Natural killer cell (primary cell): ENCODE measurements around the gene PIP5K1A. TPM values are rescaled to one million over a fixed set of nuclear protein-coding genes. Genes with fewer than 3 reads are reported as not detected.
"Not testable (repeated sequence)": the region's sequence is repeated elsewhere in the genome, so short reads cannot be mapped to it uniquely, and the experiment has no call there.

Experiments used
- ATAC-seq, 3 donors: fragments of 150-1000 bp in 2 of 3; fragments of 200-7000 bp in 1 of 3; cut with Tn5 transposase; 1 replicate in 1 of 3; 2 replicates in 2 of 3; pipeline ENCODE4 v1.10.0; 2021; ENCODE audit warnings: mild to moderate bottlenecking in 2 of 3, moderate library complexity in 2 of 3
- DNase-seq, 2 donors: peaks; one replicate each; pipeline versions ENCODE4 v3.0.0 to v3.0.0-alpha.2; 2013 to 2021; ENCODE audit warnings: mixed read lengths in 1 of 2
- H3K27ac ChIP-seq: one replicate; pipeline ENCODE4 v1.5.1; 2013; ENCODE audit warnings: mild to moderate bottlenecking, low read length
- H3K27me3 ChIP-seq: one replicate; pipeline ENCODE4 v1.6.1; 2013; ENCODE audit warnings: low read length; ENCODE audit not compliant: control insufficient read depth, insufficient read depth
- H3K36me3 ChIP-seq: one replicate; pipeline ENCODE4 v1.6.1; 2013; ENCODE audit warnings: low read length; ENCODE audit not compliant: control insufficient read depth, insufficient read depth
- H3K4me1 ChIP-seq: one replicate; pipeline ENCODE4 v1.6.1; 2013; ENCODE audit warnings: low read length; ENCODE audit not compliant: control insufficient read depth, insufficient read depth
- H3K4me3 ChIP-seq: one replicate; pipeline ENCODE4 v1.5.1; 2013; ENCODE audit warnings: low read length
- H3K9me3 ChIP-seq: one replicate; pipeline ENCODE4 v1.6.1; 2013; ENCODE audit warnings: low read length; ENCODE audit not compliant: control insufficient read depth, insufficient read depth
- H3K27ac Mint-ChIP-seq, 2 donors: one replicate each; pipeline ENCODE4 v1.8.0; 2022; ENCODE audit warnings: mild to moderate bottlenecking in 2 of 2, mixed read lengths in 2 of 2, moderate library complexity in 1 of 2
- H3K27me3 Mint-ChIP-seq, 2 donors: one replicate each; pipeline ENCODE4 v1.8.0; 2022; ENCODE audit warnings: low read depth in 2 of 2, mixed read lengths in 2 of 2
- H3K36me3 Mint-ChIP-seq: one replicate; pipeline ENCODE4 v1.8.0; 2022; ENCODE audit warnings: mixed read lengths
- H3K4me1 Mint-ChIP-seq, 2 donors: one replicate each; pipeline ENCODE4 v1.8.0; 2022; ENCODE audit warnings: mixed read lengths in 2 of 2
- H3K4me3 Mint-ChIP-seq: one replicate; pipeline ENCODE4 v1.8.0; 2022; ENCODE audit warnings: mild to moderate bottlenecking, moderate library complexity, mixed read lengths
- H3K9me3 Mint-ChIP-seq, 2 donors: one replicate each; pipeline ENCODE4 v1.8.0; 2022; ENCODE audit warnings: mixed read lengths in 2 of 2
- CTCF ChIP-seq: fragments of 200-600 bp; IDR thresholded peaks from one replicate; pipeline ENCODE4 v1.8.0; 2022; ENCODE audit warnings: antibody characterized with exemption
- WGBS: methylation state at CpG from one replicate; pipeline ENCODE4 v1.1.7; 2013; ENCODE audit warnings: missing lambda C conversion rate; ENCODE audit not compliant: insufficient coverage; 5-methylcytosine and 5-hydroxymethylcytosine counted together
- intact Hi-C: fragments of 100-400 bp; cut with micrococcal nuclease; formaldehyde crosslinking; loops from one replicate; pipeline ENCODE4 v1.14.2; 2022
- total RNA-seq, 4 donors: library from RNA; stranded (reverse); fragments of 120-200 nt in 1 of 4; gene quantifications; one replicate each; pipeline versions ENCODE4 v1.2.3 to v1.2.4, GENCODE V29; 2013 to 2022

Gene PIP5K1A
- total RNA-seq, 3 donors from 2014 or later (not counting 1 experiment from before 2014, with no cell fraction given): 42.0 to 65.2 (median 44.6) TPM

GRCh38 chr1:151267760-151268159, 69.4 kb downstream of the PIP5K1A start:
- Mint-ChIP-seq H3K36me3 (peaks cover 8% of the 10 kb centered on the region), H3K9me3 (no peaks in the 10 kb centered on the region), H3K27me3 (no peaks in the 10 kb centered on the region), H3K4me1 (peaks cover 3 to 4% of the 10 kb centered on the region in 2 donors), H3K27ac (no peak overlapping the region), H3K4me3 (no peak overlapping the region)
- WGBS: 80% methylated on average over 4 of the region's 4 CpGs
- Histone ChIP-seq H3K4me1 (no peaks in the 10 kb centered on the region), H3K27me3 (no peaks in the 10 kb centered on the region), H3K36me3 (peaks cover 52% of the 10 kb centered on the region), H3K9me3 (no peaks in the 10 kb centered on the region), H3K4me3 (no peak overlapping the region), H3K27ac (no peak overlapping the region)
- TF ChIP-seq CTCF: no peak
- intact Hi-C loops: no loop called here
- ATAC-seq (no peak), DNase-seq (no peak)

GRCh38 chr1:151273924-151274466, 75.6 kb downstream of the PIP5K1A start:
- H3K36me3 ChIP-seq: peaks cover 7% of the 10 kb centered on the region
- H3K4me1 ChIP-seq: peaks cover 3% of the 10 kb centered on the region
- WGBS: 96% methylated on average over 2 of the region's 3 CpGs
- H3K27ac Mint-ChIP-seq: no peak overlapping the region
- no peak overlapping the region for H3K4me3 Mint-ChIP-seq
- intact Hi-C loops: no loop called here
- no peaks in the 10 kb centered on the region for H3K9me3 ChIP-seq
- no peak for TF ChIP-seq CTCF
- no peaks in the 10 kb centered on the region for H3K27me3 Mint-ChIP-seq
- no peaks in the 10 kb centered on the region for H3K27me3 ChIP-seq
- H3K9me3 Mint-ChIP-seq: no peaks in the 10 kb centered on the region
- H3K4me3 ChIP-seq: no peak overlapping the region
- H3K4me1 Mint-ChIP-seq: peaks cover 0 to 3% of the 10 kb centered on the region in 2 donors
- no peak for ATAC-seq
- H3K36me3 Mint-ChIP-seq: no peaks in the 10 kb centered on the region
- DNase-seq: no peak
- H3K27ac ChIP-seq: no peak overlapping the region

- H3K36me3 ChIP-seq, H3K27ac ChIP-seq, H3K36me3 Mint-ChIP-seq, H3K27ac Mint-ChIP-seq, H3K4me1 ChIP-seq, H3K27me3 ChIP-seq, H3K4me3 Mint-ChIP-seq, H3K4me3 ChIP-seq, DNase-seq, H3K9me3 ChIP-seq, H3K9me3 Mint-ChIP-seq, H3K4me1 Mint-ChIP-seq, intact Hi-C loops, H3K27me3 Mint-ChIP-seq, ATAC-seq: not testable (repeated sequence)
- 87% methylated on average over 4 of the region's 5 CpGs for WGBS
Observed at GRCh38 chr1:151275341-151275740, 77.0 kb downstream of the PIP5K1A start.

- Mint-ChIP-seq H3K36me3 (no peaks in the 10 kb centered on the region), H3K27me3 (no peaks in the 10 kb centered on the region), H3K9me3 (no peaks in the 10 kb centered on the region), H3K4me1 (peaks cover 11% of the 10 kb centered on the region in 2 donors), H3K27ac (no peak overlapping the region), H3K4me3 (no peak overlapping the region)
- H3K27me3 ChIP-seq: no peaks in the 10 kb centered on the region
- H3K4me3 ChIP-seq: no peak overlapping the region
- H3K36me3 ChIP-seq: peaks cover 2% of the 10 kb centered on the region
- ATAC-seq (no peak), DNase-seq (no peak)
- H3K4me1 ChIP-seq: peaks cover 10% of the 10 kb centered on the region
- peak overlapping the region; percentile 49 for H3K27ac ChIP-seq
- no peak for TF ChIP-seq CTCF
- intact Hi-C loops: no loop called here
- no peaks in the 10 kb centered on the region for H3K9me3 ChIP-seq
- WGBS: 36% methylated on average over 2 of the region's 2 CpGs
Observed at GRCh38 chr1:151277249-151277648, 78.9 kb downstream of the PIP5K1A start.
